B cell (primary cell): ENCODE data around the gene ADGRV1. TPM values are rescaled to one million over a fixed set of nuclear protein-coding genes. Genes with fewer than 3 reads are reported as not detected.

Source experiments
- ATAC-seq: fragments of 200-7000 bp; cut with Tn5 transposase; one replicate; pipeline ENCODE4 v1.10.0; 2021; ENCODE audit warnings: low read depth, mild to moderate bottlenecking, moderate number of reproducible peaks, moderate library complexity
- CTCF ChIA-PET: fragments of 350-600 bp; sonication (Branson Sonifier 250); formaldehyde crosslinking; loops from one replicate; lab custom pipeline; 2021; ENCODE audit warnings: antibody characterized with exemption, inconsistent platforms; lab: Charles Lee
- POLR2A ChIA-PET: fragments of 350-600 bp; sonication (Branson Sonifier 250); formaldehyde crosslinking; loops from one replicate; lab custom pipeline; 2021; ENCODE audit warnings: antibody characterized with exemption; lab: Charles Lee
- DNase-seq: peaks from one replicate; pipeline ENCODE4 v3.0.0; 2013
- H2AFZ ChIP-seq: 2 replicates; pipeline ENCODE4 v1.6.1; 2012; ENCODE audit warnings: mild to moderate bottlenecking, low read depth, low read length; ENCODE audit not compliant: insufficient read depth, poor library complexity, severe bottlenecking
- H3K27ac ChIP-seq, 2 donors: 1 replicate in 1 of 2; 2 replicates in 1 of 2; pipeline ENCODE4 v1.5.1; 2012 to 2013; ENCODE audit warnings: low read length in 2 of 2, mild to moderate bottlenecking in 2 of 2, moderate library complexity in 1 of 2
- H3K27me3 ChIP-seq, 4 experiments: fragments of 200-600 bp in 1 of 4; sonication (generic) in 1 of 4; replicated peaks in 1 of 4; 1 replicate in 2 of 4; 2 replicates in 2 of 4; pipeline versions ENCODE4 v1.6.1 to v1.7.0; 2013 to 2016; ENCODE audit warnings: low read length in 3 of 4, mild to moderate bottlenecking in 2 of 4, mixed read lengths in 1 of 4, moderate library complexity in 1 of 4; ENCODE audit not compliant: insufficient read depth in 4 of 4, control insufficient read depth in 3 of 4; ENCODE audit errors: control extremely low read depth in 1 of 4
- H3K36me3 ChIP-seq, 2 experiments: replicated peaks in 1 of 2; 1 replicate in 1 of 2; 2 replicates in 1 of 2; pipeline versions ENCODE4 v1.6.1 to v1.7.1; 2013; ENCODE audit warnings: low read length in 1 of 2; ENCODE audit not compliant: insufficient read depth in 2 of 2, control insufficient read depth in 1 of 2; ENCODE audit errors: control extremely low read depth in 1 of 2, extremely low read depth in 1 of 2
- H3K4me1 ChIP-seq, 2 donors: fragments of 200-600 bp in 1 of 2; sonication (generic) in 1 of 2; 1 replicate in 1 of 2; 2 replicates in 1 of 2; pipeline versions ENCODE4 v1.5.1 to v1.6.1; 2013 to 2017; ENCODE audit warnings: low read length in 2 of 2; ENCODE audit not compliant: control insufficient read depth in 2 of 2, insufficient read depth in 2 of 2
- H3K4me2 ChIP-seq: replicated peaks from 2 replicates; pipeline ENCODE3; 2012; ENCODE audit warnings: mild to moderate bottlenecking, low read depth, low read length; ENCODE audit not compliant: poor library complexity, severe bottlenecking
- H3K4me3 ChIP-seq, 5 experiments: fragments of 200-600 bp in 1 of 5; sonication (generic) in 1 of 5; 1 replicate in 3 of 5; 2 replicates in 2 of 5; pipeline versions ENCODE4 v1.5.1 to v1.7.0; 2011 to 2016; ENCODE audit warnings: low read length in 4 of 5, mild to moderate bottlenecking in 4 of 5, low read depth in 2 of 5, control low read depth in 1 of 5, moderate library complexity in 1 of 5; ENCODE audit not compliant: insufficient read depth in 1 of 5; ENCODE audit errors: control extremely low read depth in 1 of 5, extremely low read depth in 1 of 5
- H3K79me2 ChIP-seq: fragments of 200-600 bp; sonication (generic); one replicate; pipeline ENCODE4 v1.6.0; 2016; ENCODE audit warnings: low read length; ENCODE audit not compliant: control insufficient read depth, insufficient read depth
- H3K9ac ChIP-seq: fragments of 200-600 bp; sonication (generic); 2 replicates; pipeline ENCODE4 v1.6.1; 2017; ENCODE audit warnings: mild to moderate bottlenecking, low read length, moderate library complexity
- H3K9me3 ChIP-seq, 3 donors: one replicate each; pipeline versions ENCODE4 v1.6.1 to v1.7.1; 2013; ENCODE audit warnings: low read length in 2 of 3; ENCODE audit not compliant: control insufficient read depth in 2 of 3, insufficient read depth in 1 of 3; ENCODE audit errors: control extremely low read depth in 1 of 3
- H4K20me1 ChIP-seq: 2 replicates; pipeline ENCODE4 v1.6.0; 2012; ENCODE audit warnings: mild to moderate bottlenecking, low read length; ENCODE audit not compliant: insufficient read depth, control insufficient read depth, poor library complexity, severe bottlenecking
- H3K27ac Mint-ChIP-seq: one replicate; pipeline ENCODE4 v1.8.0; 2021; ENCODE audit warnings: mixed read lengths
- H3K27me3 Mint-ChIP-seq: one replicate; pipeline ENCODE4 v1.8.0; 2021; ENCODE audit warnings: mixed read lengths
- H3K4me1 Mint-ChIP-seq: one replicate; pipeline ENCODE4 v1.8.0; 2021; ENCODE audit warnings: mixed read lengths
- H3K4me3 Mint-ChIP-seq: one replicate; pipeline ENCODE4 v1.8.0; 2021; ENCODE audit warnings: mixed read lengths
- H3K9me3 Mint-ChIP-seq: one replicate; pipeline ENCODE4 v1.8.0; 2022; ENCODE audit warnings: mixed read lengths; ENCODE audit not compliant: insufficient read depth
- EZH2 ChIP-seq: IDR thresholded peaks from 2 replicates; pipeline ENCODE4 v1.6.1; 2012; ENCODE audit warnings: borderline replicate concordance, low read depth, mild to moderate bottlenecking, moderate library complexity, low read length; ENCODE audit not compliant: insufficient read depth, poor library complexity, severe bottlenecking
- WGBS: methylation state at CpG from one replicate; pipeline ENCODE4 v1.1.5; 2013; ENCODE audit warnings: missing lambda C conversion rate; ENCODE audit not compliant: insufficient coverage; 5-methylcytosine and 5-hydroxymethylcytosine counted together
- intact Hi-C: fragments of 100-400 bp; cut with micrococcal nuclease; formaldehyde crosslinking; loops from one replicate; pipeline ENCODE4 v1.10.0; 2022
- polyA plus RNA-seq: library from polyadenylated mRNA; depleted of rRNA; stranded (reverse); fragments of >200 nt; gene quantifications from 2 replicates; pipeline ENCODE4 v1.2.3, GENCODE V29; 2012
- total RNA-seq, 2 donors: library from RNA; stranded (reverse); fragments of 120-200 nt in 1 of 2; gene quantifications; 1 replicate in 1 of 2; 2 replicates in 1 of 2; pipeline versions ENCODE4 v1.2.3 to v1.2.4, GENCODE V29; 2013 to 2022
- TF ChIP-seq, protein P1 (sequence below): fragments of 200-600 bp; IDR thresholded peaks from one replicate; pipeline ENCODE4 v1.8.0; 2022; ENCODE audit warnings: antibody characterized with exemption, mild to moderate bottlenecking

ADGRV1 gene
- total and polyA plus RNA-seq, 2 donors (not counting 1 experiment from before 2014, with no cell fraction given), result 0.07 TPM; not detected in 1

DNA sequence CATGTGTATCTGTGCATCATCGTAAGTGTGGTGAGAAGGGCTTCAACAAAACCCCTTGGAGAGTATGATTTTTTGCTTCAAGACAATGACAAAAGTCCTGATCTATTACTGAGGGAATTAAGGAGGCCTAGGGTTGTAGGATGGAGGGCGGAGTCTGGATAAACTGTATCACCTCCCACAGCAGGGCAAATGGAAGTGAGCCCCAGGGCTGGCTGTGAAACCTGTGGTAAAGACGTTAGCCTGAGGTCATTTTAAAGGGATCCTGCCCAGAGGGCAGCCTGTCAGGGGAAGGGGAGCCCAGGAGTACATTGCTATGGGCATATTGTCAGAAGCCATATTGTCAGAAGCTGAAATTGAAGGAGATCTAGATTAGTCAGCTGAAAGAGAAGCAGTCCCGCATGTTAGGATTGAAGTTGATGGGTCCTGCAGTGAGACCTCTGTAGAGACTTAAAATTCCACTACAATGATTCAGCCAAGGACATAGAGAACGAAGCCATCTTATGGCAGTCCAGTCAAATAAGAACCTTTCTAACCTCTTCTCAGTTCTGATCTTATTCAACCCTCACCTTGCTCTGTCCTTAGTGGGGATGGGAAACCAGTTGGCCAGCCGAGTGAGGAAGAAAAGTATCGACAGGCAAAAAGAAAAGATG, 26.9 kb downstream of the ADGRV1 start:
- no peak for ATAC-seq
- Histone ChIP-seq H3K79me2 (no peaks in the 10 kb centered on the region), H3K4me1 (no peaks in the 10 kb centered on the region), H3K27me3 (peaks cover 0 to 19% (median 5%) of the 10 kb centered on the region in 4 experiments), H3K9ac (no peak overlapping the region), H3K4me3 (no peak overlapping the region), H3K36me3 (no peaks in the 10 kb centered on the region), H3K9me3 (no peaks in the 10 kb centered on the region), H4K20me1 (no peaks in the 10 kb centered on the region), H3K4me2 (no peak overlapping the region), H2AFZ (no peak overlapping the region), H3K27ac (no peak overlapping the region)
- H3K4me3 Mint-ChIP-seq, result no peak overlapping the region
- intact Hi-C loops, result no loop called here
- no peak for TF ChIP-seq EZH2
- DNase-seq, result no peak
- ChIA-PET CTCF (no interaction called here), POLR2A (no interaction called here)
- H3K4me1 Mint-ChIP-seq, result no peaks in the 10 kb centered on the region
- H3K27me3 Mint-ChIP-seq, result peaks cover 49% of the 10 kb centered on the region
- H3K27ac Mint-ChIP-seq, result no peak overlapping the region
- H3K9me3 Mint-ChIP-seq, result peaks cover 2% of the 10 kb centered on the region
- 63% methylated on average over 1 of the region's 7 CpGs for WGBS

DNA sequence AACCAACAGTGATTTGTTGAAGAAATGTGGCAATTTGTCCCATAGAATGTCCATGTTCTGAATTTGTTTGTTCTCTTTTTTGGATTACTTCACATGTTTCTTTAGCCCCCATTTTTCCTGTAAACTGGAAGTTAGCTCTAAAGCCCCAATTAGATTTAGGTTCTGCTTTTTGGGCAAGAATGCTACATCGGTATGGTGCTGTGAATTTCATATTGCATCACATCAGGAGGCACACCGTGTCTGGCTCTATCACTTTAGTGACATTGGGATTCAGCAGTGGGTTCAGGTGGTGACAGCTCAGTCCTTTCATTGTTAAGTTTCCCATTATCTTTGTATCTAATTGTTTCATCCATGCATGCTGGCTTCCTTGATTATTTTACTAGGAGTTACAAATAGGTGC, 27.9 kb downstream of the ADGRV1 start:
- Histone ChIP-seq H3K79me2 (no peaks in the 10 kb centered on the region), H3K4me1 (no peaks in the 10 kb centered on the region), H3K4me3 (no peak overlapping the region), H3K27ac (no peak overlapping the region), H3K9ac (no peak overlapping the region), H3K36me3 (no peaks in the 10 kb centered on the region), H3K27me3 (peaks cover 0 to 19% (median 5%) of the 10 kb centered on the region in 4 experiments), H3K9me3 (no peaks in the 10 kb centered on the region), H4K20me1 (no peaks in the 10 kb centered on the region), H3K4me2 (no peak overlapping the region), H2AFZ (no peak overlapping the region)
- ATAC-seq (no peak), DNase-seq (no peak)
- Mint-ChIP-seq H3K27ac (no peak overlapping the region), H3K4me1 (no peaks in the 10 kb centered on the region), H3K27me3 (peaks cover 45% of the 10 kb centered on the region), H3K9me3 (no peaks in the 10 kb centered on the region), H3K4me3 (no peak overlapping the region)
- WGBS, result no CpG with 5 or more reads among the region's 2 CpGs
- TF ChIP-seq, protein P1, sequence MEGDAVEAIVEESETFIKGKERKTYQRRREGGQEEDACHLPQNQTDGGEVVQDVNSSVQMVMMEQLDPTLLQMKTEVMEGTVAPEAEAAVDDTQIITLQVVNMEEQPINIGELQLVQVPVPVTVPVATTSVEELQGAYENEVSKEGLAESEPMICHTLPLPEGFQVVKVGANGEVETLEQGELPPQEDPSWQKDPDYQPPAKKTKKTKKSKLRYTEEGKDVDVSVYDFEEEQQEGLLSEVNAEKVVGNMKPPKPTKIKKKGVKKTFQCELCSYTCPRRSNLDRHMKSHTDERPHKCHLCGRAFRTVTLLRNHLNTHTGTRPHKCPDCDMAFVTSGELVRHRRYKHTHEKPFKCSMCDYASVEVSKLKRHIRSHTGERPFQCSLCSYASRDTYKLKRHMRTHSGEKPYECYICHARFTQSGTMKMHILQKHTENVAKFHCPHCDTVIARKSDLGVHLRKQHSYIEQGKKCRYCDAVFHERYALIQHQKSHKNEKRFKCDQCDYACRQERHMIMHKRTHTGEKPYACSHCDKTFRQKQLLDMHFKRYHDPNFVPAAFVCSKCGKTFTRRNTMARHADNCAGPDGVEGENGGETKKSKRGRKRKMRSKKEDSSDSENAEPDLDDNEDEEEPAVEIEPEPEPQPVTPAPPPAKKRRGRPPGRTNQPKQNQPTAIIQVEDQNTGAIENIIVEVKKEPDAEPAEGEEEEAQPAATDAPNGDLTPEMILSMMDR, result no peak
- no peak for TF ChIP-seq EZH2
- intact Hi-C loops, result no loop called here
- ChIA-PET CTCF (no interaction called here), POLR2A (no interaction called here)
